GM18498 (cell line): ENCODE measurements around the gene DDC.
"Not testable (repeated sequence)": the region's sequence is repeated elsewhere in the genome, so short reads cannot be mapped to it uniquely, and the experiment has no call there.

Source experiments
- ATAC-seq: cut with Tn5 transposase; IDR thresholded peaks from one replicate; pipeline ENCODE4 v1.9.1; 2021; ENCODE audit warnings: mild to moderate bottlenecking, moderate library complexity; ENCODE audit not compliant: unreplicated experiment

The DDC gene

DNA sequence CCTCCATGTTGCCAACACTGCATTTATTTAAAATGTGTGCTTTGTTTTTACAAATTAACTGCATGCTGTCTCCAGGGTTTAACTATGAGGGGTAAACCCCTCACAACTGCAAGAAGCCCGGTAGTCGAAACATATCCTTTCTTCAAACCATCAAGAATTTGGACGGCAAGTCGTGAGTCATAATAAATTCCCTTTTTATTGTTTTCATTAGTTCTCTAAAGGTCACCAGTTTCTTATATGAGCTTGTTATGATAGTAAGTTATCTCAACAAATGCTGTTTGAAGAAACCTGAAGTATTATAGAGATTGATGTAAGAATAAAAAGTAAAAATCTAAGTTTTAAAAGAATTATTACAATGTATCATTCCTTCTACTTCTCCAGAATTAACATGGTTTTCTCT lies 102.8 kb downstream of the DDC start:
- ATAC-seq, result no peak

DNA sequence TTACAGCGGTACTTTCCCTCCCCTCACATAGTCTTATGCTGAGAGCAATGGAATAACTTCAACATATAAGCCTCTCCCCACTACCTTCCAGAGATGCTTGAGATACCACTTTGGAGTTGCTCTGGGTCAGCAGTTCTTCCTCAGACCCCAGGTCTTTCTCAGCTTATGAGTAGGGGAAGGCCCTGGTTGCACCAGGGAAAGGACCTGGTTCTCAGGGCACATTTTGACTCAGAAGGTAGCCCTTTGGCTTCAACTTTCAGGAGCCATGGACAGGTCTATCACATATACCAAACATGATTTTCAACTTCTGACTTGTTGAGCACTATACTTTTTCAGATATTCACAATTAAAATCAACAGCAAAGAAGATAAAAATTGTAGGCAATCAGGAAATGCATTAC lies 103.5 kb downstream of the DDC start:
- ATAC-seq, result no peak

DNA sequence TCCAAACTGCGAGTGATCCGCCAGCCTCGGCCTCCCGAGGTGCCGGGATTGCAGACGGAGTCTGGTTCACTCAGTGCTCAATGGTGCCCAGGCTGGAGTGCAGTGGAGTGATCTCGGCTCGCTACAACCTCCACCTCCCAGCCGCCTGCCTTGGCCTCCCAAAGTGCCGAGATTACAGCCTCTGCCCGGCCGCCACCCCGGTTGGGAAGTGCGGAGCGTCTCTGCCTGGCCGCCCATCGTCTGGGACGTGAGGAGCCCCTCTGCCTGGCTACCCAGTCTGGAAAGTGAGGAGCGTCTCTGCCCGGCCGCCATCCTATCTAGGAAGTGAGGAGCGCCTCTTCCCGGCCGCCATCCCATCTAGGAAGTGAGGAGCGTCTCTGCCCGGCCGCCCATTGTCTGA lies 106.0 kb downstream of the DDC start:
- not testable (repeated sequence) for ATAC-seq

DNA sequence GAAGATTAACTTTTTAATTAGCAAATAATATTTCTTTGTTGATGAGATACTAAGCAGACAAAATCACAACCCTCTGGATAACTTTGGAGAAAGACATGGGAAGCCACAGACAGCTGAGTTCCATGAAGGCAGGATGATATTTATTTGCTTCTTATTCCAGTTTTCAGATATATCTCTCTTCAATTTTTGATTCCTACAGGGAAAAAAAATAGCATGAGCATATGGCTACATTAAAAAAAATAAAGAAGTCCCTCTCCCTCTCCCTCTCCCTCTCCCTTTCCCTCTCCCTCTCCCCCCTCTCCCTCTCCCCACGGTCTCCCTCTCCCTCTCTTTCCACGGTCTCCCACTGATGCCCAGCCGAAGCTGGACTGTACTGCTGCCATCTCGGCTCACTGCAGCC lies 106.6 kb downstream of the DDC start:
- ATAC-seq, result not testable (repeated sequence)

DNA sequence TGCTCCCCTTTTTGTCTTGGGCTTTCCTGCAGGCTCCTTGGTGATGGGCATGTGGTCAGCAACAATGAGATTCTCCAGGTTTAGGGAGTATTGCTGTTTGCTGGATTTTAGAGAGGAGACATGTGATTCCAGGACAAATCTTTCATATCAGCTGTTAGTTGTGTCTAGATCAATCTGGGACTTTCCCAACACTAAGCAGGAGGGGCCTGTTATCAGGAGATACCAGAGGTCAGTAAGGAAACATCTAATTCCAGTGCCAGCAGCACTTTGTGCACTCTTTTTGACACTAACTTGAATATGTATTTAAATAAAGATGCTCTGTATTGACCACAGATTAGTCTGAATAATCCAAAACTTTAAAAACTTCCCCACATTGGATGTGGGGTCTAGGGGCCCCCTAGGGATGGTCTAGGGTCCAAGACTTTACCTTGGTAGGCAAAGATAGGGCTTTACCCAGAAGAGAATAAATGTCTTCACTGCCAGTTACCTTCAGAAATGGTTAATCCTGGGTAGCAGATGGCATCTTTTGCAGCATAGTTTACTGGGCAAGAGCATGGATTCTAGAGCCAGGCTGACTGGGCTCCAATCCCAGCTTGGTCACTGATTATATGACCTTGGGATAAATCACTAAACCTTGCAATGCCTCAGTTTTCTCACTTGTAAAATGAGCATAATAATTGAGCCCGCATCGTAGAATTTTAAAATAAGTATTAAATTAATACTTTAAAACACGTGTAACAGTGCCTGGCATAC lies 108.7 kb downstream of the DDC start:
- no peak for ATAC-seq

DNA sequence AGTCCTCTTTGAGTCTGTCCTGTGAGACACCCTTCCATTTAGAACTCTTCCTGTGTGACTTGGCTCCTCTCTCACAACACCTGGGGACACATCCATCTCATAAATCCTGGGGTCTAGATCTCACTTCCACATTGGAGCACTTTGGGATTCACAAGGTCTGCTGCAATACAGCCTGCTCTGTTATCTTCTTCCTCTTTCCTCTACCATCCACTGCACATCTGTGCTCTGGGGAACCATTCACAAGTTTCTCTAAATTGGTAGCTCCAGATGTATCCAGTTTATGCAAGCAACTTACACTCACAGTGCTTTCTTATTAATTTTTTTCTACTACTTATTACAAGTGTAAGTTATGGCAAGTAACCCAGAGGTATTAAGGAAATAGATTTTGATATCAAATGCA lies 109.5 kb downstream of the DDC start:
- ATAC-seq, result no peak

DNA sequence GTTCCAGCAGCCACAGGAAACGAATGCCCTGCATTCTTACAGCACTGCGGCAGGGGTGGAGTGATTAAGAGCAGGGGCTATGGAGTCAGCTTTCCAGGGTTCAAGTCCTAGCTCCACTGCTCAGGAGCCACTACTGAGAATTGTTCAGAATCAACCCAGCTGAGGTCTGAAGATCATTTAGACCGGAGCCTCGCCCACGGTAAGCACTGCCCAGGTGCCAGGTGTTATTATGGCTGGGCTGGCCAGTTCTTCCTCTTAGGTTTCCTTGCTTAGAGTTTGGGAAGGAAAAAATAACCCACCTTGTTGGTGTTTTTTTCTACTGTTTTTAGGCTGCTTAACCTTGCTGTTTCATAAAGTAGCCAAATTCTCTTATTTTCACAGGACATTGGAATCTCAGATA lies 110.2 kb downstream of the DDC start:
- no peak for ATAC-seq

DNA sequence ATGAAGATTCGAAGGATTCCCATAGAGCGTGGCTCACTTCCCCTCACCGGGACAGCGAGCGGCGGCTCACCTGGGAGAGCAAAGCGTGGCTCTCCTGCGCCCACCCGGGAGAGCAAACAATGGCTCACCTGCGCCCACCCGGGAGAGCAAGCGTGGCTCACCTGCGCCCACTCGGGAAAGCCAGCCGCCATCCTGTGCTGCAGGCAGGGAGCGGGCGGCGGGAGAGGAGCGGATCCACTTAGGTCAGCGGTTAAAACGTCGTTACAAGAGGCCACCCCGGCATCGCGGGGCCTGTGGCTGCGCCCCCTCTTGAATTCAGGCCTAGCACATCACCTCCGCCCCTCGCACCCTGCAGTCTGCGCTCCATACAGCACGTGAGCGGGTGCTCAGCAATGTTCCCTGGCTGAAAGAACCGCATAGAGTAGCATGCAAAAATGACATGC lies 114.6 kb downstream of the DDC start:
- ATAC-seq, result no peak

DNA sequence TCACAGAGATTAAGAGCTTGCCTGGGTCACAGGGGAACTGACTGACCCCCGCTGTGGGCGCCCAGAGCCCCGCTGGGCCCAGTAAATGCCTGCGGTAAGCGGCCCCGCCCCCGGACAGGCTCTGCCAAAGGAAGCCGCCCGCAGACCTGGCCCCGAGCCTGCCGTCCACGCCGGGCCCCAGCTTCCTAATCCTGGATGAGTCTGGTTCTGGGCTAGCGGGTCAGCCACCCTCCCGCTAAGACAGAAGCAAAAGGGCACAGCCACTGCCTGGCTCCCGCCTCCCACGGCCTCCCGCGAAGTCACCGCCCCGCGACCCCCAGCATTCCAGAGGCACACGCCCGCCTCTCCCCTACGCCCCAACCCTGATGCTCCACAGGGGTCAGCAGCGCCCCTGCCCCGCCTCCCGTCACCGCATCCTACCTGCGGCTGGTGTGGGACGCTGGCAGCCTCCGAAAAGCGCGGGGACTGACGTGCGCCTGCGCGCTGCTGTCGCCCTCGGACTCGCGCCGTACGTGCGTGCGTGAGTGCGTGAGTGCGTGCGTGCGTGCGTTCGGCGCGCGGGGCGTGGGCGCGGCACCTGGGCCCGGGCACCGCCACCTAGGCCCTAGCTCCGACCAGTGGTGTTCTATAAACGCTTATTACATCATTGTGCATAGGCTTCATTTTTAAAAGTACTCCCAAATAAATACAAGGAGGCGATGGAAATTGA lies 115.2 kb downstream of the DDC start, which contains the start of gene FIGNL1:
FIGNL1 (minus strand) TSS at position 470 of the 709 bp plus-strand sequence. CDS start 3,063 bp downstream, outside the sequence.
- peak; percentile 92 for ATAC-seq

DNA sequence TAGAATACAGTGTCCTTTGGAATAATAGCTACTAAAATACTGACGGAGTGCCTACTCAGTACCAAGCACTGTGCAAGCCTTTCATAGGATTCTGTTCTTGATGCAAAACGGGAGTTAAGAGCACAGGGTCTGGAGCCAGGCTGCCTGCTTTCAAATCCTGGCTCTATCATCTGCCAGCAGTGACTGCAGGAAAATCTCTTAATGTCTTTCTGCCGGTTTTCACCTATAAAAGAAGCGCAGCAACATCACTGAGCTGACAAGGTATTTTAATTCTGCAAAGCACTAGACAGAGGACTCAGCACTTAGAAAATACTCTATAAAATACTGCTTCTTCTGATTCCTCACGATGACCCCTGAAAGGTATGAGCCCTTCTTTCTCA lies 115.7 kb downstream of the DDC start:
- ATAC-seq, result no peak

DNA sequence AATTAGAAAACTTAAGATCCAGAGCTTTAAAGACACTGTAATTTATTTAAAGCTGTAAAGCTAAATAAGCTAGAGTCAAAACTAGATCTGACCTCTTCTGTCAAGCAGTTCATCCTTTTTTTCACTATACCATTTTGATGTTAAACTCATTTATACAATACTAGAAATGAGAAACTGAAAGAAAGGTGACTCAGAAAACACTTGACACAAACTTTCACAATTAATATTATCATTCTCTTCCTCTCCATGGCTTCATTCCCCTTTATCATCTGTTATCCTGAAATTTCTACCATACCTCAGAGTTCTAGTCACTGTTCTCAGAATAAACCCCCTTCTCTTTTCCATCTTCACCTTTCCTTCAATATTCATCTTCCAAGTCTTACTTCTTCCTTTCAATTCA lies 116.4 kb downstream of the DDC start:
- peak; percentile 28 for ATAC-seq

DNA sequence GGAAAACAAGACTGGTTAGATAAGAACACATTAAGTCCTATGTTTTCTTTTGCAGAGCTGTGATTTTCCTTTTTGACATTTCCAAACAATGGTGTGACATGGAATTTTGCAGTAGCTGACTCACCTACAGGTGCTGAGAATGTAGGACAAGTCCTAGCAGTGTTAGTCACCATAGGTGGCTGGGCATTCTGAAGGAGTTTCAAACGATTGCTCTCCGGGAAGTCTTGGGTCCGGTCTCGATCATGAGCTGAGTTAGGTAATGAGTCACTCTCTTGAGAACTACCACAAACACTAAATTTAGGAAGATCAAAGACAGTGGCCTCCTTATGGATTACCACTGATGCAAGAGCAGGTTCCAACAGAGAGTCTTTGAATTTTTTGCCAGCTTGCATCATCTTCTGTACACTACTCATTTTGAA lies 118.7 kb downstream of the DDC start:
- ATAC-seq, result peak; percentile 24

DNA sequence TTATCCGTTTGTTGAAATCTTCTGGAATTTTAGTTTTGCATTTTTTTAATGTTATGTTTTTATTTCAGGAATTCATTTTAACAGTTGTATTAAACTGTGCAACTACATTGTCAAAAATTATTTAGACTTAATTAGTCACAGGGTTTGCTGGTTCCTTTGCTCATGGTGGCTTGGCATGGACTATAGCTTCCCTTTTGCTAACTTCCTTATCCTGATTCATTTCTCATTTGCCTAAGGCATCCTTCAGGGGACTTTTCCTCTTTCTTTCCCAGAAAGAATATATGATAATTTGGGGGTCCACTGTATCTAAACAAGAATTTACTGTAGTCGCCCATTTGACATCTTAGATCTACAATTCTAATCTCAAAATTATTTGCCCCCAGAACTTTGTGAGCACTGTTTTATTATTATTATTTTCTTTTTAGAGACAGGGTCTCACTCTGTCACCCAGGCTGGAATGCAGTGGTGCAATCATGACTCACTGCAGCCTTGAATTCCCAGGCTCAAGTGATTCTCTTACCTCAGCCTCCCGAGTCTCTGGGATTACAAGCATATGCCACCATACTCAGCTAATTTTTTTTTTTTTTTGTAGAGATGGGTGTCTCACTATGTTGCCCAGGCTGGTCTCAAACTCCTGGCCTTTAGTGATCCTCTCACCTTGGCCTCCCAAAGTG lies 128.9 kb downstream of the DDC start:
- ATAC-seq, result no peak

DNA sequence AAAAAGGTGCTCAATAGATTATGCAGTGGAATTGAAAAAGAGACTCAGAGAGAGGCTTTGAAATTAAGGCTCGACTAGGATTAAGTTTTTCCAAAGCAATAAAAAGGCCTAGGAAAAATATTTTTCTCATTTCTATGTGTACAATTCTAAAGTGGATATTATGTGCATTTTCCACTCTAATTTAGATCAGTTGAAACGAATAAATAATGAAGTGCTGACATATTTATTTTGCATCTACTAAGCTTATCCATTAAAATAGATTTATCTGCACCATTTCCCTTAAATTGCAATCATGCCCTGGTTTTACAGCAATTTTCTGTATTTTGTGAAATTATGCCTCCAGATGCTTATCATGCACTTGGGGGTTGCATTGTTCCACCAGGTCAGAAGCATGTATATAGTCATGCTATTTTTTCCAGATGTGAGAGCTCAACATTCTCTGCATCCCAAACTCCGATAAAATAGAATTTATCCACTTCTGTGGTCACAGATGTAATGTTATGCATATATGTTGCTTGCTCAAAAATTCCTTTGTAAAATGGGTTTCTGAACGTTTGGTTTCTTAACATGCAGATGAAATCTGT lies 133.4 kb downstream of the DDC start:
- ATAC-seq, result no peak

DNA sequence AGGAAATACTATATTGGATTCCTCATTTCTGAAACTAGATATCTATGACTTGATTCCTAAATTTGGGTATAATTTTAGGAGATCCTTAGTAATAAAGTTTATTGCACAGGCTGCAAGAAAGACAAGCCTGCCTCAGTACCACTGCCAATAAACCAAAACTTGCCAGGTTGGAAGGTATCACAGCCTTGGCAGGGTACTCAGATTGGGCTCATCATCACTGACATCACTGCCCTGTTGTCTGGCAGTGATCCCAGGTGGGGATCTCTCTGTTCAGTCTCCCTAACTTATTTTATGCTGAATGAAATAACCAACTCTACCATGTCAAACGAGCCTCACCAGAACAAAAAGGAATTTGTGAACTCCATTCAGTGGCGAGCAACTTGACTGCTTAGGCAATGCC lies 133.9 kb downstream of the DDC start:
- ATAC-seq, result no peak

DNA sequence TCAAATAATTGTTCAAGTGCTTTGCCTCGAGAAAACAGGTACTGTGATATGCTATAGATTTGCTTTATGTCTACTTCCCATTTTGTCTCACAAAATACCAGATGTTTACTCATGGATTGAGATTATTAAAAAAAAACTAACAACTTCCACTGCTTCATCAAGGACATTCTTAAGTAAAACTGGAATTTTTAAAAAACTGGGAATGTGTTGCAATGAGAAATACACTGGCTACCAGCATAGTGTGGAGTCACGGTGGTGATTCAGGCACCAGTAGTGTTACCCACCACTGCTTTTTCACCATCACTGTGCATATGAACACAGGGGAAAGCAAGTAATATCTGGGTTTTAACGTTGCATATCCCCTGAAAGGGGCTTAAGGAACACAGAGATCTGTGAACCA lies 136.3 kb downstream of the DDC start:
- ATAC-seq, result no peak

DNA sequence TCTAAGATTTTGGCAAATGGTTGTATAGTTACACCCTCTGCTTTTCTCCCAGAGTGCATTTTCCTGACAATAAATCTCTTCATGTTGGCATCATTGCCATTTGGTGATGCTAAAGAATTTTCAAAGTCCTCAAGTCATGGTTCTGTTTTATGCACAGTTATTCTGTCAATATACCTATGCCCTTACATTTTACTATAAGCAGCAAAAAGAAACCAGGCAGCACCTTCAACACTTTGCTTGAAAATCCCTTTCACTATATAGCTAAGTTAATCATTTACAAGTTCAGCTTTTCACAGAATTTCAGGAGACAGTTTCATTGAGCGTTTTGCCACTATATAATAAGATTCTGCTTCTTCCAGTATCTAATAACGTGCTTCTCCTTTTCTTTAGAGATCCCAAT lies 137.7 kb downstream of the DDC start:
- ATAC-seq, result no peak

DNA sequence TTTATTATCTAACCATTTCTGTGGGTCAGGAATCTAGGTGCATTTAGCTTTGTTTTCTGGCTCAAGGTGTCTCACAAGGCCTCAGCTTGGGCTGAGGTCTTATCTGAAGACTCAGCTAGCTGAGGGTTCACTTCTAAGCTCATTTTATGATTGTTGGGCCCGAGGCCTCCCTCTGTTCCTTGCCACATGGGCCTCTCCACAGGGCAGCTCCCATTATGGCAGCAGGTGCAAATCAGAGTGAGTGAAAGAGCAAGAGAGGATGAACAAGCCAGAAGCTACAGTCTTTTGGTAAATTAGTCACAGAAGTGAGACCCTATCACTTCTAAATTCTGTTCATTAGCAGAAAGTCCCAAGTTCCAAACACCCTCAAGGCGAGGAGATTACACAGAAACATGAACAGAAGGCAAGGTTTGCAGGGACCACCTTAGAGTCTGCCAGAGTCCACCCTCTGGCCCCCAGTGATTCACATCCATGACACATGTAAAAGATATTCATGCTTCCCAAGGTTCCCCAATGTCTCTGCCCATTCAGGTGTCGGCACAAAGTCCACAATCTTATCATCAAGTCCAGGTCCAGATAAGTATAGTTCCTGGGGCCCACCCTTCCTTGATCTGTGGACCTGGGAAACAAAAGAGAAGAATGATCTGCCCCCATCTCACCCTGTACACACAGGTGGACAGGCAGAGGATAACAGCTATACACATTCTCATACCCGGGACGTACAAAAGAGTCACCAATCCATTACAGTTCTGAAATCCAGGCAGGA lies 138.7 kb downstream of the DDC start:
- no peak for ATAC-seq

DNA sequence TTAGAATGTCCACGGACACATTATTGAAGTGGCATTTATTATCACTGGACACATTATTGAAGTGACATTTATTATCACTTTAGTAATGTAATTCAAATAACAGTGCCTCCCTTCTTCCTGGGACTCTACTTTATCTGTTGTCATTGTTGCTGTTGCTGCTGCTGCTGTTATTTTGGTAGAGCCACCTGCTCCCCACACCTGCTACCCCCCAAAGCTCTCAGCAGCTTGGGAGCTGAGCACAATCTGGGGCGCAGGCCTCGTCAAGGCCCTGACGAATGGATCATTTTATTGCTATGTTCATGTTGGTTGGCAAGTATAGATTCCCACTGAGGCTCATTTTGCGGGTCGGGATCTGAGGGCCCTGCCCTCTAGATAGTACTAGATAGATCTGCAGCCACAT lies 139.9 kb downstream of the DDC start:
- ATAC-seq, result no peak

DNA sequence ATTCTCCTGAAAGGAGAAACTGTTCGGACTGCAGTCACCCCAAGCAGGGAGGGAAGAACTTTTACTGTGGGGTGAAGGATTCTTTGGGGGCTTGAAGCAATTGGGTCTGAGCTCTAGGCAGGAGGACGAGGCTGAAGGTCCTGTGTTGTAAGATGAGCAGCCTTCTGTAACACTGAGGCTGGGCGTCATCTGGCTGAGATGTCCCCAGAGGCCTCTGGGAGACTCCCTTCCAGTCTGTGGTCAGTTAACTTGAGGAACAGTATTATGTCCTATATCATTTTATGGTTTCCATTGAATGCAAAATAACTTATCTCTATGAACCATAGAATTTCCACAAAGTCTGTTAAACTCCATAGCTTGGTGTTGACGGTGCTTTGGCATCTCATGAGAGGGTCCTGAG lies 141.3 kb downstream of the DDC start:
- ATAC-seq, result no peak

DNA sequence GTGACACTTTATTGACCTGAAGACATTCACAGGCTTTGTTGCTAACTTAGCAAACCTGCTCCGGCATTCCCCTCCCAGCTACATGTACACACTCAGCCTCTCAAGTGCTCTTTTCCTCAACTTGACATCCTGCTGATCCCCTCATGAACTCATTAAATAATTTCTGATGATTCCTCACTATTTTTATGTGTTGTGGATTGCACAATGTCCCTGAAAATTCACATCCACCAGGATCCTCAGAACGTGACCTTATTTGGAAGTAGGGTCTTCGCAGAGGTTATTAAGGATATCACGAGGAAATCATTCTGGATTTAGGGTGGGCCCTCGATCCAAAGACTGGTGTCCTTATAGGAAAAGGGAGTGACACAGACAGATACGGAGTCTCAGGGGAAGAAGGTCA lies 142.3 kb downstream of the DDC start:
- no peak for ATAC-seq
